Mesothelial cell of epicardium (in vitro differentiated cells): ENCODE results near the gene OR3A2. TPM values are rescaled to one million over a fixed set of nuclear protein-coding genes. Genes with fewer than 3 reads are reported as not detected.
"Not testable (repeated sequence)": the region's sequence is repeated elsewhere in the genome, so short reads cannot be mapped to it uniquely, and the experiment has no call there.

Source experiments
- DNase-seq, 2 experiments: peaks; one replicate each; pipeline ENCODE4 v3.0.0; 2021; ENCODE audit warnings: low spot score in 2 of 2; ENCODE audit not compliant: unreplicated experiment in 2 of 2
- H3K27ac Mint-ChIP-seq: 2 replicates; pipeline ENCODE4 v1.8.0; 2021; ENCODE audit warnings: mixed read lengths
- H3K27me3 Mint-ChIP-seq: 2 replicates; pipeline ENCODE4 v1.8.0; 2021; ENCODE audit warnings: low read depth, mixed read lengths
- H3K36me3 Mint-ChIP-seq: 2 replicates; pipeline ENCODE4 v1.8.0; 2021; ENCODE audit warnings: mixed read lengths
- H3K4me1 Mint-ChIP-seq: 2 replicates; pipeline ENCODE4 v1.8.0; 2021; ENCODE audit warnings: mixed read lengths
- H3K4me3 Mint-ChIP-seq: 2 replicates; pipeline ENCODE4 v1.8.0; 2021; ENCODE audit warnings: mild to moderate bottlenecking, moderate library complexity, mixed read lengths
- H3K9me3 Mint-ChIP-seq: 2 replicates; pipeline ENCODE4 v1.8.0; 2021; ENCODE audit warnings: mixed read lengths
- total RNA-seq: library from RNA; stranded (reverse); gene quantifications from 3 replicates; pipeline ENCODE4 v1.2.1, GENCODE V29; 2021
- TF ChIP-seq, protein P1 (sequence below): fragments of 200-600 bp; sonication (generic); IDR thresholded peaks from one replicate; pipeline ENCODE4 v1.5.0; 2021; ENCODE audit warnings: antibody characterized with exemption; ENCODE audit not compliant: unreplicated experiment

Gene OR3A2
- total RNA-seq, 1 donor from 2014 or later, result not detected

DNA sequence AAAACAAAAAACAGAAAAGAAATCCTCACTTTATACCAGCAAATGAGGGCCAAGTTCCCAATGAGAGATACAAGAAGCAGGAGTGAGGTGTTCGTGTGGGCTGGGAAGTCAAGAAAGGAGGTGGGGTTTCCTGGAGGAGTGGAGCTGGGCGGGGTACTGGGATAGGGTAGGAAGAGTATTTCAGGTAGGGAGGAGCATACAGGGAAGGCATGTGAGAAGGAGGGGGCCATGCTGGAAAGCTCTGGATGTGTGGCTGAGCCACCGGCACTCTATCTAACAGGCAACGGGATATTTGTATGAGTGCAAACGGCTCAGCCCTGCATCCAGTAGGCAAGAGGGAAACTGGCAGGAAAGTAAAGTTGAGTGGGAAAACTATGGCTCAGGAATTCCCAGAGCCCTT is 4.2 kb downstream of the OR3A2 start:
- Mint-ChIP-seq H3K36me3 (peaks cover 2% of the 10 kb centered on the region), H3K9me3 (peaks cover 68% of the 10 kb centered on the region), H3K4me3 (no peak overlapping the region), H3K27ac (no peak overlapping the region), H3K4me1 (no peaks in the 10 kb centered on the region), H3K27me3 (no peaks in the 10 kb centered on the region)
- TF ChIP-seq, protein P1, sequence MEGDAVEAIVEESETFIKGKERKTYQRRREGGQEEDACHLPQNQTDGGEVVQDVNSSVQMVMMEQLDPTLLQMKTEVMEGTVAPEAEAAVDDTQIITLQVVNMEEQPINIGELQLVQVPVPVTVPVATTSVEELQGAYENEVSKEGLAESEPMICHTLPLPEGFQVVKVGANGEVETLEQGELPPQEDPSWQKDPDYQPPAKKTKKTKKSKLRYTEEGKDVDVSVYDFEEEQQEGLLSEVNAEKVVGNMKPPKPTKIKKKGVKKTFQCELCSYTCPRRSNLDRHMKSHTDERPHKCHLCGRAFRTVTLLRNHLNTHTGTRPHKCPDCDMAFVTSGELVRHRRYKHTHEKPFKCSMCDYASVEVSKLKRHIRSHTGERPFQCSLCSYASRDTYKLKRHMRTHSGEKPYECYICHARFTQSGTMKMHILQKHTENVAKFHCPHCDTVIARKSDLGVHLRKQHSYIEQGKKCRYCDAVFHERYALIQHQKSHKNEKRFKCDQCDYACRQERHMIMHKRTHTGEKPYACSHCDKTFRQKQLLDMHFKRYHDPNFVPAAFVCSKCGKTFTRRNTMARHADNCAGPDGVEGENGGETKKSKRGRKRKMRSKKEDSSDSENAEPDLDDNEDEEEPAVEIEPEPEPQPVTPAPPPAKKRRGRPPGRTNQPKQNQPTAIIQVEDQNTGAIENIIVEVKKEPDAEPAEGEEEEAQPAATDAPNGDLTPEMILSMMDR, result no peak
- DNase-seq, result no peak

DNA sequence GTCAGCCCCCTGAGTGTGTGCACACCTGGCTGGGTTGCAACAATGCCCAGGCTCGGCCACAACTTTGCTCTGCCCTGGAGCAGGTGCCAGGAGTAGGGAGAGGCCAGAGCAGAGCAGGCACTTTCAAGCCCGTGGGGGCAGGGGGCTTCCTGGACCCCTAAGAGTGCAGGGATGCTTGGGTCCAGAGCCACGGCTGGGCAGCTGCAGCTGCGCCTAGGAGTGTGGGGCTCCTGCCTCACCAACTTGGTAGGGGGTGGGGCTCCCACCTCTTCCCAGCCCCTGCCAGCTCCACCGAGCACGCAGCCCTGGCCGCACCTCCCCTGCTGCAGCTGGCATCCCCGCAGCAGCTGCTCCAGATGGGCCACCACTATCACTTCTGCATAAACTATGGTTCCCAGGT is 7.8 kb downstream of the OR3A2 start:
- H3K4me1 Mint-ChIP-seq, result no peaks in the 10 kb centered on the region
- no peak overlapping the region for H3K4me3 Mint-ChIP-seq
- TF ChIP-seq, protein P1, result no peak
- DNase-seq, result no peak
- no peak overlapping the region for H3K27ac Mint-ChIP-seq
- peaks cover 2% of the 10 kb centered on the region for H3K36me3 Mint-ChIP-seq
- peaks cover 78% of the 10 kb centered on the region for H3K9me3 Mint-ChIP-seq
- H3K27me3 Mint-ChIP-seq, result no peaks in the 10 kb centered on the region

GRCh38 chr17:3371167-3371566 is 14.9 kb downstream of the OR3A2 start:
- not testable (repeated sequence) for H3K36me3 Mint-ChIP-seq, DNase-seq, H3K27me3 Mint-ChIP-seq, H3K27ac Mint-ChIP-seq, H3K4me3 Mint-ChIP-seq, H3K4me1 Mint-ChIP-seq
- peaks cover 67% of the 10 kb centered on the region for H3K9me3 Mint-ChIP-seq

- not testable (repeated sequence) for H3K4me1 Mint-ChIP-seq, DNase-seq, H3K36me3 Mint-ChIP-seq, H3K27ac Mint-ChIP-seq, H3K4me3 Mint-ChIP-seq, H3K27me3 Mint-ChIP-seq
- H3K9me3 Mint-ChIP-seq, result peaks cover 71% of the 10 kb centered on the region
Measured at GRCh38 chr17:3342782-3343181, 43.3 kb downstream of the OR3A2 start.

DNA sequence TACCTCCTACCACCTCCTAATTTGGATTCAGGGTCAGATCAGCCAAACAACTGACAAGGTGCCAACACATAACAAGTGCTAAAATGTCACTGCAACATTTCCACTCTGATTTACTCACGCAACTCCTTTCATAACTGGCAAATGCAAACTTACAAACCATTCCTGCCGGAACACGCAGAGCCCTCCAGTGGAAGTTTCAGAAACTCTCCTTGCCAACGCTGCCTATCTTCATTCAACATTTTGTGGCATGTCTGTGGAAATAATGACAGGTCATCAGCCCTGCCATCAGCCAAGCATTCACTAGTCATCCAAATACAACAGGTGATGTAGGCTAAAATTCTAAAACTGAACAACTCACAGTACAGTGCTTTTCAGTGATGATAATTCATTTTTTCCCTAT is 50.2 kb downstream of the OR3A2 start:
- H3K4me3 Mint-ChIP-seq, result no peak overlapping the region
- H3K27ac Mint-ChIP-seq, result no peak overlapping the region
- TF ChIP-seq, protein P1, result no peak
- H3K4me1 Mint-ChIP-seq, result no peaks in the 10 kb centered on the region
- H3K36me3 Mint-ChIP-seq, result peaks cover 2% of the 10 kb centered on the region
- no peaks in the 10 kb centered on the region for H3K27me3 Mint-ChIP-seq
- DNase-seq, result no peak
- H3K9me3 Mint-ChIP-seq, result peaks cover 58% of the 10 kb centered on the region

- no peak overlapping the region for H3K4me3 Mint-ChIP-seq
- no peak for DNase-seq
- TF ChIP-seq, protein P1, result no peak
- peaks cover 70% of the 10 kb centered on the region for H3K9me3 Mint-ChIP-seq
- no peaks in the 10 kb centered on the region for H3K36me3 Mint-ChIP-seq
- no peak overlapping the region for H3K27ac Mint-ChIP-seq
- no peaks in the 10 kb centered on the region for H3K27me3 Mint-ChIP-seq
- no peaks in the 10 kb centered on the region for H3K4me1 Mint-ChIP-seq
Measured at GRCh38 chr17:3318336-3318735, 67.8 kb downstream of the OR3A2 start.

DNA sequence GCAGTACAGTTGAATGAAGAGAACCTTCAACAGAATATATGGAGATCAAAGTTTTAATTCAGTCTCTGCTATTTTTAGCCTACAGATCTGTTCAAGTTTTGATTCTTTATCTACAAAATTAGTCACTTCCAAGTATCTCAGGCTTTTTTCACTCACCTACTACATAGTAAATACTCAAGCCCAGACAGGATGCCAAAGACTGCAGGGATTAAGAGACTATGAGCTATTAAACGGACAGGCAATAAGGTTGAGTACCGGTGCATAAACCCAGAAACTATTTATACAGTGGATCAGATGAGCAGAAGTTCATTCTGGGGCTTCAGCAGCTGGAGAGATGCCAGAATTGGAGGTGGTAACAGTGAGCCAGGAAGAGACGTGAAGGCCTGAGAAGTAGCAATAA is 69.3 kb downstream of the OR3A2 start:
- Mint-ChIP-seq H3K4me1 (no peaks in the 10 kb centered on the region), H3K27ac (no peak overlapping the region), H3K4me3 (no peak overlapping the region), H3K36me3 (no peaks in the 10 kb centered on the region), H3K9me3 (peaks cover 69% of the 10 kb centered on the region), H3K27me3 (no peaks in the 10 kb centered on the region)
- TF ChIP-seq, protein P1, result no peak
- DNase-seq, result no peak
